ENCODE data around the gene HBZ.

DNA sequence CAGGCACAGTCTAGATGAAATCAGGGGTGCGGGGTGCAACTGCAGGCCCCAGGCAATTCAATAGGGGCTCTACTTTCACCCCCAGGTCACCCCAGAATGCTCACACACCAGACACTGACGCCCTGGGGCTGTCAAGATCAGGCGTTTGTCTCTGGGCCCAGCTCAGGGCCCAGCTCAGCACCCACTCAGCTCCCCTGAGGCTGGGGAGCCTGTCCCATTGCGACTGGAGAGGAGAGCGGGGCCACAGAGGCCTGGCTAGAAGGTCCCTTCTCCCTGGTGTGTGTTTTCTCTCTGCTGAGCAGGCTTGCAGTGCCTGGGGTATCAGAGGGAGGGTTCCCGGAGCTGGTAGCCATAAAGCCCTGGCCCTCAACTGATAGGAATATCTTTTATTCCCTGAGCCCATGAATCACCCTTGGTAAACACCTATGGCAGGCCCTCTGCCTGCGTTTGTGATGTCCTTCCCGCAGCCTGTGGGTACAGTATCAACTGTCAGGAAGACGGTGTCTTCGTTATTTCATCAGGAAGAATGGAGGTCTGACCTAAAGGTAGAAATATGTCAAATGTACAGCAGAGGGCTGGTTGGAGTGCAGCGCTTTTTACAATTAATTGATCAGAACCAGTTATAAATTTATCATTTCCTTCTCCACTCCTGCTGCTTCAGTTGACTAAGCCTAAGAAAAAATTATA, 25.7 kb downstream of the HBZ start:
- TF ChIP-seq ARNTL (CRISPR knock-in tag; IDR thresholded peaks at IDR 0.05; ENCODE audit: borderline replicate concordance, low read depth) (no peak), TCF4 (CRISPR knock-in tag; IDR thresholded peaks at IDR 0.05; ENCODE audit: borderline replicate concordance) (no peak), SNAI2 (CRISPR knock-in tag; IDR thresholded peaks at IDR 0.05) (no peak), CSDC2 (CRISPR knock-in tag; IDR thresholded peaks at IDR 0.05) (no peak), ZFP3 (CRISPR knock-in tag; IDR thresholded peaks at IDR 0.05) (no peak), ISL1 (CRISPR knock-in tag; IDR thresholded peaks at IDR 0.05) (no peak), ESRRG (CRISPR knock-in tag; IDR thresholded peaks at IDR 0.05) (no peak)
- TF ChIP-seq, protein P1, sequence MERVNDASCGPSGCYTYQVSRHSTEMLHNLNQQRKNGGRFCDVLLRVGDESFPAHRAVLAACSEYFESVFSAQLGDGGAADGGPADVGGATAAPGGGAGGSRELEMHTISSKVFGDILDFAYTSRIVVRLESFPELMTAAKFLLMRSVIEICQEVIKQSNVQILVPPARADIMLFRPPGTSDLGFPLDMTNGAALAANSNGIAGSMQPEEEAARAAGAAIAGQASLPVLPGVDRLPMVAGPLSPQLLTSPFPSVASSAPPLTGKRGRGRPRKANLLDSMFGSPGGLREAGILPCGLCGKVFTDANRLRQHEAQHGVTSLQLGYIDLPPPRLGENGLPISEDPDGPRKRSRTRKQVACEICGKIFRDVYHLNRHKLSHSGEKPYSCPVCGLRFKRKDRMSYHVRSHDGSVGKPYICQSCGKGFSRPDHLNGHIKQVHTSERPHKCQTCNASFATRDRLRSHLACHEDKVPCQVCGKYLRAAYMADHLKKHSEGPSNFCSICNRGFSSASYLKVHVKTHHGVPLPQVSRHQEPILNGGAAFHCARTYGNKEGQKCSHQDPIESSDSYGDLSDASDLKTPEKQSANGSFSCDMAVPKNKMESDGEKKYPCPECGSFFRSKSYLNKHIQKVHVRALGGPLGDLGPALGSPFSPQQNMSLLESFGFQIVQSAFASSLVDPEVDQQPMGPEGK (CRISPR knock-in tag; IDR thresholded peaks at IDR 0.05; ENCODE audit: borderline replicate concordance) = no peak
- TF ChIP-seq, protein P2, sequence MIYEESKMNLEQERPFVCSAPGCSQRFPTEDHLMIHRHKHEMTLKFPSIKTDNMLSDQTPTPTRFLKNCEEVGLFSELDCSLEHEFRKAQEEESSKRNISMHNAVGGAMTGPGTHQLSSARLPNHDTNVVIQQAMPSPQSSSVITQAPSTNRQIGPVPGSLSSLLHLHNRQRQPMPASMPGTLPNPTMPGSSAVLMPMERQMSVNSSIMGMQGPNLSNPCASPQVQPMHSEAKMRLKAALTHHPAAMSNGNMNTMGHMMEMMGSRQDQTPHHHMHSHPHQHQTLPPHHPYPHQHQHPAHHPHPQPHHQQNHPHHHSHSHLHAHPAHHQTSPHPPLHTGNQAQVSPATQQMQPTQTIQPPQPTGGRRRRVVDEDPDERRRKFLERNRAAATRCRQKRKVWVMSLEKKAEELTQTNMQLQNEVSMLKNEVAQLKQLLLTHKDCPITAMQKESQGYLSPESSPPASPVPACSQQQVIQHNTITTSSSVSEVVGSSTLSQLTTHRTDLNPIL (CRISPR knock-in tag; IDR thresholded peaks at IDR 0.05; ENCODE audit: low read depth) = no peak

Data from SK-N-SH treated with all-trans-retinoic acid at 6 μM for 48 hours (cell line).